Fibroblast of pulmonary artery (primary cell): ENCODE data around the gene CADM1.

Source experiments
- DNase-seq: peaks from one replicate; pipeline ENCODE4 v3.0.0-alpha.2; 2010; ENCODE audit warnings: low read depth
- H3K4me3 ChIP-seq: replicated peaks from 2 replicates; pipeline ENCODE4 v1.5.1; 2011; ENCODE audit warnings: low read depth, mild to moderate bottlenecking, control low read depth, low read length, moderate library complexity
- TF ChIP-seq, protein P1 (sequence below): IDR thresholded peaks from 2 replicates; pipeline ENCODE4 v1.5.1; 2011; ENCODE audit warnings: mild to moderate bottlenecking, control low read depth, low read length, inconsistent platforms; ENCODE audit errors: missing control alignments

Gene CADM1

DNA sequence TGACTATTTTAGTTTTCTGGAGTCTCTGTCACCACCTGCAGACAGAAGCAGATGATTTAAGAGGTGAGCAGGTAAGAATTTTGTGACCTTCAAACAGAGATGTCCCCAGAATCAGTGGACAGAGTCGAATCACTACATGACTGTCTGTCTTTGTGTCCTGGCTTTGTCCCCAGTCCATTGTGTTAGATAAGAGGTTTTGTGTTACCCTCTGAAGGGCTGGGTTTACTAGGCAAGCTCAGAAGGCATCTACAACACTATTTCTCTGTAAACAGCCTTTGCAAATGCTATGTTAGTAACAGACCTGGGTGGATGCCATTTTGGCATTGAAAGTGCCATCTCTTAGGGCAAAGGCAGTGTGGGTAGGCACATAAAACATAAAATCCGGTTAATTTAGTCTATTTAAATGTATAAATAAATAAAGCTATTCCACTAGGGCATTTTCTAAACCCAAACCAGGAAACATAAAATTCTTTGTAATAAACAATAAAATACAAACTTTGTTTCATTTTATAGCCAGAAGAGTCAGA is 40.3 kb upstream of the CADM1 start:
- TF ChIP-seq, protein P1, sequence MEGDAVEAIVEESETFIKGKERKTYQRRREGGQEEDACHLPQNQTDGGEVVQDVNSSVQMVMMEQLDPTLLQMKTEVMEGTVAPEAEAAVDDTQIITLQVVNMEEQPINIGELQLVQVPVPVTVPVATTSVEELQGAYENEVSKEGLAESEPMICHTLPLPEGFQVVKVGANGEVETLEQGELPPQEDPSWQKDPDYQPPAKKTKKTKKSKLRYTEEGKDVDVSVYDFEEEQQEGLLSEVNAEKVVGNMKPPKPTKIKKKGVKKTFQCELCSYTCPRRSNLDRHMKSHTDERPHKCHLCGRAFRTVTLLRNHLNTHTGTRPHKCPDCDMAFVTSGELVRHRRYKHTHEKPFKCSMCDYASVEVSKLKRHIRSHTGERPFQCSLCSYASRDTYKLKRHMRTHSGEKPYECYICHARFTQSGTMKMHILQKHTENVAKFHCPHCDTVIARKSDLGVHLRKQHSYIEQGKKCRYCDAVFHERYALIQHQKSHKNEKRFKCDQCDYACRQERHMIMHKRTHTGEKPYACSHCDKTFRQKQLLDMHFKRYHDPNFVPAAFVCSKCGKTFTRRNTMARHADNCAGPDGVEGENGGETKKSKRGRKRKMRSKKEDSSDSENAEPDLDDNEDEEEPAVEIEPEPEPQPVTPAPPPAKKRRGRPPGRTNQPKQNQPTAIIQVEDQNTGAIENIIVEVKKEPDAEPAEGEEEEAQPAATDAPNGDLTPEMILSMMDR: no peak
- H3K4me3 ChIP-seq: no peak overlapping the region
- no peak for DNase-seq

DNA sequence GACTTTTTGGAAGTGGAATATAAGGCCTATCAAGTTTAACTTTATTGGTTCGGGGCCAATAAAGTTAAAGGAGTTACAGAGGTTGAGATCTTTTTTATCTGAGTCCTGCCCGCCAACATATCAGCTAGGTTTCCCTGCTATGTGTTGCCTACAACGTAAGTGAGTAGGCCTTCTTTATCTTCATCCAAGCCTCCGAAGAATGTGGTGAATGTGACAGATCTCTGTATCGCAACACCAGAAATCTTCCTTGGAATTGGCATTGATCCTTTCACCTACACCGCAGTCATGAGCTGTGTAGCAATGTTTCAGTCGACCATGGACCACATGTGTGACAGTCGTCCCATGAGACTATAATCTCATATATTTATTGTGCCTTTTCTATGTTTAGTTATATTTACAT is 37.3 kb upstream of the CADM1 start:
- no peak for DNase-seq
- TF ChIP-seq, protein P1: no peak
- H3K4me3 ChIP-seq: no peak overlapping the region

DNA sequence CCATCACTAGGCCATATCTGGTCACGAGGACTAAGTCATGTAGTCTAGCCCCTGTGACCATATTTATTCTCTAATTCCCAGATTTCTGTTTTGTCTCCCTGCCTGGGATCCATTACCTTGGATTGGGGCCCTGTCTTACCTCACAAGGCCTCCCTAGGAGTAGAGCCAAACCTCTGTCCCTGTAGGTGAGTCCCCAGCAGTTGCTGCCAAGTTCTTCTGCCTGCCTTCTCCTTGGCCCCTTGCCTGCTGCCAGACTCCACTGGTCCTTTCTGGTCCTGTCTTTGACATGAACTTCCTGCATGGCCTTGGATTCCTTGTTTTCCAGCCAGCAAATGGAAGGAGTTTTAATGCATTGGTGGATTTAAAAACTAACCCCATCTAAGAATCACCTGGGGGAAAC is 35.6 kb upstream of the CADM1 start:
- TF ChIP-seq, protein P1: no peak
- no peak for DNase-seq
- no peak overlapping the region for H3K4me3 ChIP-seq

DNA sequence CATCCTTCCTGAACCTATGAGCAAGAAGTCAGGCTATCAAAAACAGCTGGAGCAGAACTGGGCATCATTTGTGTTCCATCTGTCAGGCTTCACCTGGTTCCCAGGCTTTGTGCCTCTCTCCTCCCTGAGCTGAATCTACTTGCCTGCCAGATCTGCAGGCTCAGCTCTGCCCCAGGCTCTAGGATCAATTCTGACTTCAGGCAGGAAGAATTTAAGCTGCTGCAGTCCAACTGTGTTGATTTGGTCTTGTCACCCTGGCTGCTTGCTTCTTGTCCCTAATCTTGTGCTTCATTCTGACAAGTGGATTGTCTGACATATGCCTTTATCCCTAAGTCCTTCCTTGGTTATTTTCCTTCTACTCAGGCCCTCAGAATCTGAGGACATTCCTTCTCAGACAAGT is 31.6 kb upstream of the CADM1 start:
- DNase-seq: no peak
- H3K4me3 ChIP-seq: no peak overlapping the region
- TF ChIP-seq, protein P1: no peak

DNA sequence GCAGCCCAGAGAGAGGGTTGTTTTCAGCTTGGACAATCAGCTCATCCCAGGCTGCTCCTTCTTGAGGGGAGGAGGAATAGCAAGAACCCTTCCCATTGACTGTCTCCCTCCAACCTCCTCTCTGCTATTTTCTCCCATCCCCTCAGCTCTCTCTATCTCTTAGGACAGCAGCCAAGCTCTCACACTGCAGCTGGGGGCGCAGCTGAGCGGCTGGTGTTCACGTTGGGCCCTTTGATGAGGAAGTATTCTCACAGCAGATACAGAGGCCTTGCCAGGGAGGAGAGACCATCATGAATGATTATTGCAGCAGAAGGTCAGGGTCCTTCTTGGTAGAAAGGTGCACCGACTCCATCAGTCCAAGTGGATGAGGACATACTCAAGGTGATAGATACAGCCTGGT is 26.5 kb upstream of the CADM1 start:
- TF ChIP-seq, protein P1: no peak
- DNase-seq: no peak
- H3K4me3 ChIP-seq: no peak overlapping the region

DNA sequence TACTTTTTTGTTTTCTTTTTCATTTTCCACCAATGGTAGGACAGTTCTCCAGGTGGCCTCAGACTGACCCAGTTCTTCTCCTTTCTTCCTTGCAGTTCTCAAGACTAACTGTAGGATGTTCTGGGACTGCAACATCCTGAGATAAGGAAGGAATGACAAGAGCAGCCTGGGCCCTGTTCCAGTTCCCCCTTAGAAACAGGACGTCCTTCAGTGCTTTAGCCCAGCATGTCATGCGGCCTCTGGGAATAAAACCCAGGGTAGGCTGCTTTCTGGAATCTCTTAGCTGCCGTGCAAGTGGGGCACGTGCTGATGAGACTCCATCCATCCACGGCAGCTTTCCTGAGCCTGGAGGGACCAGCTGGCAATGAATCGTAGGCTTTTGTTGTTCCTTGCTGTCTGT is 24.0 kb upstream of the CADM1 start:
- no peak overlapping the region for H3K4me3 ChIP-seq
- TF ChIP-seq, protein P1: no peak

DNA sequence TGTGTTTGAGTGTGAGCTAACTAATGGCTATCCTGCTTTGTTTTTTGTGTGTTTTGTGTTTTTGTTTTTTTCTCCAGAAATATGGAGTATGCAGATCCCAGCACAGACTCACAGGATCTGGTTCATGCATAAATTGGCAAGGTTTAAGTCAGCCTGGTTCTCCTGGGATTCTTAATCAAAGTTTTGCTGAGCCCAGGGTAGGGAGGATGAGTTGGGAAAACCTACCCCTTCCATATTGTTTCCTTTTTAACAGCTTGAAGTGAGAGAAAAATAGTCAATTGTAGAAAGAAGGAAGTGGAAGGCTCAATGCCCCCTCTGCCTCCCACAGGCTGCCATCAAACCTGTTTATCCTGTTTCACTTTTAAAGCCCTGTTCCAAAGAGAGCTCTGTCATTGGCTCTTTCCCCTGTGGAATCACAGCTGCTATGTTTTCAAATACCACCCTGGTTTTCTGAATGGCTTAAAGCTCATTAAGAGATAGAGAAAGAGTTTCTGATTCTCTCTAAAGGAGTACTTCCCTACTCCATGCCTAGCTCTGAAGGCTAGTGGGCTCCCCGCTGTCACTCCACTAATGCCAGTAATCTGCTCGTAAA is 23.4 kb upstream of the CADM1 start:
- no peak for DNase-seq
- TF ChIP-seq, protein P1: no peak
- no peak overlapping the region for H3K4me3 ChIP-seq

More for the DNA sequence above, 24.0 kb upstream of the CADM1 start:
- DNase-seq: no peak
